MV-4-11 (cell line): ENCODE data around the gene MINPP1.

Experiments used
- DNase-seq: peaks from one replicate; lab custom pipeline; 2025; lab: John Stamatoyannopoulos, UW

Gene MINPP1

DNA sequence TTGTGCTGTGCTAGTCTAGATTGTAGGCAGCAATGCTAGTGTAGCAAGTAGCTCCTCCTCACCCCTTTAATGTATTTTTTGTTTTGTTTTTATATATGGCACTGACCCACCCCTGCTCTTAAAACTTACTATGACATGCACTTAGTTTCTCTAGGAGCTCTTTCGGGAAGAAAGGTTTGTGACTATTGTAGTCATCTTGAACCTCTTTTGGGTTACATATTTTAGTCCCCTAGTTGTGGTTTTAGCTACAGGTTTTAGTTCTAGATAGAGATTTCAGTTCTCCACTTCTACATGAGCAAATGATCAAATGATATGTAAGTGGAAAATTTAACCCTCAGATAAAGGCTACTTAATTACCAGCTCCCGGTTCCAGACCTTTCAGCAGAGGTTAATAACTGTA is 14.9 kb downstream of the MINPP1 start:
- DNase-seq: no peak

DNA sequence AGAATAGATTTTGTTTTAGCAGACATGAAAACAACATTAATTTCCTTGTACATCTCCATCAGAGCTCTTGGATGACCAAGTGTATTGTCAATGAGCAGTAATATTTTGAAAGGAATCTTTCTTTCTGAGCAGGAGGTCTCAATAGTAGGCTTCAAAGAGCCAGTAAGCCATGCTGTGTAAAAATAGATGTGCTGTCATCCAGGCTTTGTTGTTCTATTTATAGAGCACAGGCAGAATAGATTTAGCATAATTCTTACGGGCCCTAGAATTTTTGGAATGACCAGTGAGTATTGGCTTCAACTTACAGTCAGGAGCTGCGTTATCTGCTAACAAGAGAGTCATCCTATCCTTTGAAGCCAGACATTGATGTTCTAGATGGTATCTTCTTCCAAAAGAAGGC is 19.0 kb downstream of the MINPP1 start:
- no peak for DNase-seq

DNA sequence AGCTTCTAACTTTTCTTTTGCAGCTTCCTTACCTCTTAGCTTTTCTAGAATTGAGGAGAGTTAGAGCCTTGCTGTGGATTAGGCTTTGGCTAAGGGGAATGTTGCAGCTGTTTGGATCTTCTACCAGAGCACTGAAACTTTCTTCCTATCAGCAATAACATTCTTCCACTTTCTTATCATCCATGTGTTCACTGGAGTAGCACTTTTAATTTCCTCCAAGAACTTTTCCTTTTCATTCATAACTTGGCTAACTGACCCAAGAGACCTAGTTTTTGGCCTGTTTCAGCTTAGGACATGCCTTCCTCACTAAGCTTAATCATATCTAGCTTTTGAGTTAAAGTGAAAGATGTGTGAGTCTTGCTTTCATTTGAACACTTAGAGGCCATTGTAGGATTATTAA is 19.6 kb downstream of the MINPP1 start:
- DNase-seq: no peak

DNA sequence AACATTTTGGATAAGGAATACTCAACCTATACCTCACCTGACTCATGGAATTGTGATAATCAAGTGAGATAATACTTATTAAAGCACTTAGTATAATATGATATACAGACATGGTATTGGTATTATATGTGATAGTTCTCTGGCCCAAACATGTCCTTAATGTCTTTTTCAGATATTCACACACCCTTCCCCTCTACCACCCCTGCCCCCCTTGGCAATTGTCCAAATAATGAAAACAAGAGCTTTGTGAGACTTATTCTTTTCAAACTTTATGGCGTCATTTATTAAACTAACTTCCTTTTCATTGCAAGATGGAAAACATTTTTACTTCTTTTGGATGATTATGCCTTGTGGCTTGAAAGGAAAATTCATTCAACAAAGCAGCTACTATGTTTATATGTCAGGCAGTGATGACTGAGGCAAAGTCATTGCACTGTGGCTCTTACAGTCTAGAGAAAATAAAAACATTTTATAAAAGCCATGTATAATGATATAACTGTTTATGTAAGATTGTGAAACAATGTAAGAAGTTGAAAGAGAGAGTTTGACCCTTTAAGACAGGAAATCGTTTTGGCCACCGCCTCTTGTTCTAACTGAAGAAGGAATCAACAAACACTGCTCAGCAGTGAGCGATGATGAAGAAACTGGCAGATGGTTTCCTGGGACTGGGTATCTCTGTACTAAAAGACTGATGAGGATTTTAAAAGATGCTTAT is 27.4 kb downstream of the MINPP1 start:
- DNase-seq: peak; percentile 28

DNA sequence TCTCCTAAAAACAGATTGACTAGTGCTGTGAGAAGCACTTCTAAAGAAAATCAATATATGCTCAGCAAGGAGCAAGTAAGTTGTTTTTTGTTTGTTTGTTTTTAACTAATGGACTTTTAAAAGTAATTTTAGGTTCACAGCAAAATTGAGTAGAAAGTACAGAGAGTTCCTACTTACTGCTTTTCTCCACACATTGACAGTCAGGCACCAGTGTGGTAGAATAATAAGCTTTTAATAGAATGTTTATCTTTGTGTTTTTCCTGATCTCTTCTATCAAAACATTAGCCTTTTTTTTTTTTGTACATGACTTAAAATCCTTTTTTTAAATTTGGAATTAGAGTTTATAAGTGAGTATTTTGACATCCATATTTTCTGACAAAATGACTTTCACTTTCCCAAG is 28.0 kb downstream of the MINPP1 start:
- no peak for DNase-seq

DNA sequence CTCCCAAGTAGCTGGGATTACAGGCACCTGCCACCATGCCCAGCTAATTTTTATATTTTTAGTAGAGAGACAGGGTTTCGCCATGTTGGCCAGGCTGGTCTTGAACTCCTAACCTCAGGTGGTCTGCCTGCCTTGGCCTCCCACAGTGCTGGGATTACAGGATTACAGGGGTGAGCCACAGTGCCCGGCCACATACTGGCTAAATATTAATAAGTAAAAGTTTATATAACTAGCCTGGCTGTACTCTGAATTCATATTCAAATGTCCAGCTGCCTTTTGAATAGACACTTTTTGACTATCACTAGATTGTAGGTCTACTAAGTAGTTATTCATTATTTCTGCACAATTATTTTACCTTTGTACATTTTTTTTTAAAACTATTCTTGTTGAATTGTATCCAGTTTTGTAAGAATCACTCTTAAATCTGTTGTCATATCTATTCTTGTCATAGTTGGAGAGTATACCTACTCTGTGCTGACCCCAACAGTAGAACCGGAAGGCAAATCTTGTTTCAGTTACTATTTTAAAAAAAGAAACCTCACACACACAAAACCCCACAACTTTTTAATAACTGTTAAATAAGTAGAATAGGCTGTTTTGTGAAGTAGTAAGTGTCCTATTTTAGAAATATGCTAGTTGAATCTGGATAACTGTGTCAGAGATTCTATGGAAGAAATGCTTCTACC is 29.6 kb downstream of the MINPP1 start:
- DNase-seq: no peak

DNA sequence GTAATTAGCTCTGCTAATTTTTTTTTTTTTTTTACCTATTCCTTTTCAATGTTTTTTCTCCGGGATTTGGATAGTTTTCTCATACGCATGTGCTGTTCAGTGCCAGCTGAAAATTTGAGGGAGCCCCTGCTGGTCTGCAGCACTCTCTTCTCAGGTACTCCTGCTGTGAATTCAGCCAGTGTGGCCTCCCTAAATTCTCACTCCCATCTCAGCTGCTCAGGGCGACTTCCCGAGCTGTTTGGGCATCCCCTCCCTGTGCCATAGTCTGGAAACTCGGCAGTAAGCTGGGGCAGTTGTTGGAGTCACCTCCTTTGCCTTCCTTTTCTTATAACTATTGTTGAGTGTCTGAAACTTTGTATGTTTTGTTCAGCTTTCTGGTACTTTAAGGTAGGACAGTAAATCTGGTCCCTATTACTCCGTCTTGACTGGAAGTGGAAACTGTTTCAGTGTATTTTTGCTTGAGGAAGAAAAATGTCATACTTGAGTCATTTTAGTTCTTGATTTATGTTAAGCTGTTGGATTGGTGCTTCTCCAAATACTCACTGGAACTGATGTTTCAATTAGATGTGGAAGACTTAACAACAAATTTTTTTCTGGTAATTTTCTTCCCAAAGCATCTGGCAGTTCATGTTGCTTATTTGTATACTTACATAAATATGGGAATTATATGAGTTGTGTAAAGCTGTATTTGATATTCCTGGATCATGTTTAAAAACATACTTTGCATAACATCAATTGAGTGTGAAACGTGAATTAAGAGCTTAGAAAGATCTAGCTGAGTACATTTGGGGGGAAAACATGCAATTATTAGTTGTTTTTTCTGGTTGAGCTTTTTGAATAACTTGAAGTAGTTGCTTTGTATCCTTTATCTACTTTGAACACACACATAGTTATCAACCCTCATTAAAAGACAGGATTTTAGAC is 33.7 kb downstream of the MINPP1 start:
- DNase-seq: no peak

DNA sequence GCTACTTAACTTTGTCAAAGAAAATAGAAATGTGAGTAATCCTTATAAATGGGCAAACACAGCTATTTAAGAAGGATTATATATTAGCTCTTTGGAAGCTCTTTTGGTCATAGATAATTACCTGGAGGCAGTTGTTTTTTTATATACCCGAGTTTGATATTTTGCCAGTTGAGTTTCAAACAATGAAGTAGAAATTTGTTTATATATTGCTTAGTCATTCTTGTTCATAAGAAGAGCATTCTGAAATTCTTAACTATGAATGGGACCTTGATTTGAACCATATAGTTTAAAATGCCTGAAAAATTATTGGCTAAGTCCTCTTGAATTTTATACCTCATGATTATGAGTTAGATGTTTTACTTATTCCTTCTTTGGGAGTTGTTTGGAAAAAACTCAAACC is 36.4 kb downstream of the MINPP1 start:
- DNase-seq: no peak

DNA sequence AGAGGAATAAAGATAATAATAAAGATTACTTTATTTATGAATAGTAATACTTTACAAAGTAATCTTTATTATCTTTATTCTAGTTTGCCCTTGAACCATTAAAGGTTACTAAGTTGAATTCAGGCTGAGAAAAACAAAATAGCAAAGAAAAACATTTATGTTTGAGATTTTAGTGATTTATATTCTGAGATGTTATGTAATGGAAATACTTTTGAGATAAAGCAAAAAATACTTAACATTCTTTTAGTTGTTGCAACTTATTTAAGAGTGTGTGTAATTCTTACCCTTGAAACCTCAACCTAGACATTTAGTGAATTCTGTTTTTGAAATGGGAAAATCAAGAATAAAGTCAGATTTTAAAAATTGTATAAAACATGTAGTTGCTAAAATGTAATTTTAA is 40.0 kb downstream of the MINPP1 start:
- no peak for DNase-seq

DNA sequence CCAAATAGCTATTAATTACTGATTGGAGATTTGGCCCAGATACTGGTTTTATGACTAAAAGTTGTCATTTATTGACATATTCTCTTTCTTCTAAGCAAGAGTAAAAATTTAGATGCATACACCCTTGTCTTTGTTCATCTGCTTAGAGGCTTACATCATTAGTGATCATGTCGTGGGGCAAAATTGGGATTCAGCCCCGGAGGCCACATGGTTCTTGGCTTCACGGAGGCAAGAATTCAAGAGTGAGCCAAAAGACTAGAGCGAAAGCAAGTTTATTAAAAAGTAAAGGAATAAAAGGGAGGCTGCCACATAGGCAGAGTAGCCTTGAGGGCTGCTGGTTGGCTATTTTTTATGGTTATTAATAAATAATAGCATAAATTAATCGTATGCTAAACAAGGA is 41.1 kb downstream of the MINPP1 start:
- no peak for DNase-seq

DNA sequence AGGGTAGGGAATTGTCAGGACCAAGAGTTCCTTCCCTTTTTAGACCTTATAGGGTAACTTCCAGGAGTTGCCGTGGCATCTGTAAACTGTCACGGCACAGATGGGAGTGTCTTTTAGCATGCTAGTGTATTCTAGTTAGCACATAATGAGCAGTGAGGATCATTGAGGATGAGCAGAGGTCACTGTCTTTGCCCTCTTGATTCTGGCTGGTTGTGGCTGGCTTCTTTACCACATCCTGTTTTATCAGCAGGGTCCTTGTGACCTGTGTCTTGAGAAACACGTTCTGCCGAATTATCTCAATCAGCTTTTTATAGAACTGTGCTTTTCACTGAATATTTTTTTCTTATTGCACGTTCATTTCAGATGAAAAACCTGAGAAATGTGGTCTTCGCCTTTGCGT is 41.5 kb downstream of the MINPP1 start:
- peak; percentile 93 for DNase-seq

DNA sequence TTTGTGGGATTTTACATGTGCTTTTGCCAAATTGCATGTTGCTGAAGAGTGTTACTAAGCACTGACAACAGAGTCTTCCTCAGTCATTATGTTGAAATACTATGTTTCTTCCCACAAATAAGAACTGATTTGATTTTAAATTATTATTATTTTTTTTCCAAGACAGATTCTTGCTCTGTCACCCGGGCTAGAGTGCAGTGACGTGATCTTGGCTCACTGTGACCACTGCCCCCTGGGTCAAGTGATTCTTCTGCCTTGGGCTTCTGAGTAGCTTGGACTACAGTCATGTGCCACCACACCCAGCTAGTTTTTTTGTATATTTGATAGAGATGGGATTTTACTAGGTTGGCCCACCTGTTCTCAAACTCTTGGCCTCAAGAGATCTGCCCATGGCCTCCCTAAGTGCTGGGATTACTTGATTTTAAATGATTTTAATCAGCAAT is 42.3 kb downstream of the MINPP1 start:
- peak; percentile 4 for DNase-seq

DNA sequence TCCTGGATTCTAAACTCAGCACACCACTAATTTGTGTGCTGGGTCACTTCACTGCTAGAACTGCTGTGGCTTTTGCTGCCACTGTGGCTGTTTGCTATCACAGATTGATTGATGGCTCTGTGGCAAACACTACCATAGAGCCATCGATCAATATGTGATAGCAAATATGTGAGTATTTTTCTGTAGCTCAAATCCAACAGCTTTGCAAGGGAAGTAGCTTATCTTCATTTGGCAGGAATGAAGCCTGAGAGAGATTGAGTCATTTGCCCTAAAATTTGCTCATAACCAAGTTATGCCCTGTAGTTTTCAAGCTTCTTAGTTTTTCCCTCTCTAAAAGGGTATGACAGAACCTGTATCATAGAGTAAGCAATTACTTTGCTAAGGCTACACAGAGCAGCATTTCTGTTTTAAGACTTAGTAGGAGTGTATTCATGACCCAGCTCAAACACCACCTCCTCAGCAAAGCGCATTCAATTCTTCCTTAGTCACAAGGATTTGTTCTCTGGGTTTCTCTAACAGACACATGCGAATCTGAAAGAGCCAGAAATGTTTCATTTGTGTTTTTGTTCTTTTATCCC is 43.1 kb downstream of the MINPP1 start:
- DNase-seq: peak; percentile 26

DNA sequence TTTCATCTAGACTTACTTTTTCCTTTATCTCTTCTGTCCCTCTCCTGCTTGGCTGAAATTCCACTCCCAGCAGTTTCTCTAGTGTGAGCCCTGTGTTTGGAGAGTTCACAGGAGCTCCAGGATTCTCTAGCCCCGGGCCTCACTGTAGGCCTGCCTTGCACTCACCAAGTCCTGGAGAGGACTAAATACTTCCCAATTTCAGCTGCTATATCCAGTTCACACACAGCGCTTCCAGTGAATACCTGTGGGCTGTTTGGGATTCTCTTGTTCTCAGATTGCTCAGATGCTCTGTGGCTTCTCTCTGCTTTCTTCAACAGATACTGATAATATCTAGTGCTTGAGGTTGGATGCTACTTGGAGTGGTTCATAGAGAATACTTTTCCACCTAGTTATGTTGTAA is 46.0 kb downstream of the MINPP1 start:
- no peak for DNase-seq

DNA sequence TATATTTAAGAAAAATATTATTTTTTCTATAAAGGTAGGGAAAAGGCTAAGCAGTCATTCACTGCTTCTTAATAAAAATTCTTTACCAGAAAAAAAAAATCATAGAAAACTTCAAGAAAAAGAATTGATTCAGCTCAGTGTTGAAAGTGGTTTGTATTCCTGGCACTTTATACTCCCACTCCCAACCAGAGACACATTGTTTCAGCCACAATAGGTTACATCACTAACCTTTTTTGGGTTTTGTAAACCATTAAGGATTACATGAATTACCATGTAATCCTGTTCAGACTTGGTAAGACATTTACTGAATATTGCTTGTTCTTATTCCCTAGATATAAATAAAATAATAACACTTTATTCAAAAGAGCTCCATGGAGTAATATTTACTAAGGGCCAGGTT is 46.6 kb downstream of the MINPP1 start:
- peak; percentile 44 for DNase-seq

DNA sequence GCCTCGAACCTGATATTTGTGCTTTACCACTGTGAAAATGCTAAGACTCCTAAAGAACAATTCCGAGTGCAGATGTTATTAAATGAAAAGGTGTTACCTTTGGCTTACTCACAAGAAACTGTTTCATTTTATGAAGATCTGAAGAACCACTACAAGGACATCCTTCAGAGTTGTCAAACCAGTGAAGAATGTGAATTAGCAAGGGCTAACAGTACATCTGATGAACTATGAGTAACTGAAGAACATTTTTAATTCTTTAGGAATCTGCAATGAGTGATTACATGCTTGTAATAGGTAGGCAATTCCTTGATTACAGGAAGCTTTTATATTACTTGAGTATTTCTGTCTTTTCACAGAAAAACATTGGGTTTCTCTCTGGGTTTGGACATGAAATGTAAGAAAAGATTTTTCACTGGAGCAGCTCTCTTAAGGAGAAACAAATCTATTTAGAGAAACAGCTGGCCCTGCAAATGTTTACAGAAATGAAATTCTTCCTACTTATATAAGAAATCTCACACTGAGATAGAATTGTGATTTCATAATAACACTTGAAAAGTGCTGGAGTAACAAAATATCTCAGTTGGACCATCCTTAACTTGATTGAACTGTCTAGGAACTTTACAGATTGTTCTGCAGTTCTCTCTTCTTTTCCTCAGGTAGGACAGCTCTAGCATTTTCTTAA is 47.7 kb downstream of the MINPP1 start:
- no peak for DNase-seq

DNA sequence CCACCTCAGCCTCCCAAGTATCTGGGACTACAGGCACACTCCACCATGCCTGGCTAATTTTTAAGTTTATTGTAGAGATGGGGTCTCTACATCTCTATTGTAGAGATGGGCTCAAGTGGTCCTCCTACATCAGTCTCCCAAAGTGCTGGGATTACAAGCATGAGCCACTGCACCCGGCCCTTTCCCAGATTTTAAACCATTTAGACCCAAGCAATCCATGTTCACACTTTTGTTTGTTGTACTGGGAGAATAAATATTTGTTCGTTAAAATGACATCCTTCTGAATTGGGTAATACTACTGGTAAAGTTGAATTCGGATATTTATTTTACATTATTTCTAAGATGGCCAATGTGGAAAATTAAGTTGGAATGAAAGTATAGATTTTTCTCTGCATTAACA is 52.7 kb downstream of the MINPP1 start:
- DNase-seq: no peak

DNA sequence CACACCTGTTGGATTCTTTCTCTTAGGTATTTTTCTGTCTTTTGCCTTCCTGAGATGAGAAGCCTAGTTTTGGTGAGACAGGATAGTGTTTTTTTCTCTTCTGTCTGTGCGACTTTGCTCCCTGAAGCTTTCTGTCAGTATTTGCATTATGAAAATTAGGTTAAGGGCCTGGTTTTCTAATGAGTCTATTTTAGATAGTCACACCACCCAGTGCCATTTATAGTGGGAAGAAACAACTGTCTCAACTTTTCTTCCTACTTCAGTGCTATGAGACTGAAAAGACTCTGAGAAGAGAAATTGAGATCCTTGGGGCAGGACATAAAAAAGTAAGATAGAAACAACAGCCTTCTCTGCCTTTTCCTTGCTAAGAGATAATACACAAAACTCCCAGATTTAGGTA is 53.6 kb downstream of the MINPP1 start:
- no peak for DNase-seq

DNA sequence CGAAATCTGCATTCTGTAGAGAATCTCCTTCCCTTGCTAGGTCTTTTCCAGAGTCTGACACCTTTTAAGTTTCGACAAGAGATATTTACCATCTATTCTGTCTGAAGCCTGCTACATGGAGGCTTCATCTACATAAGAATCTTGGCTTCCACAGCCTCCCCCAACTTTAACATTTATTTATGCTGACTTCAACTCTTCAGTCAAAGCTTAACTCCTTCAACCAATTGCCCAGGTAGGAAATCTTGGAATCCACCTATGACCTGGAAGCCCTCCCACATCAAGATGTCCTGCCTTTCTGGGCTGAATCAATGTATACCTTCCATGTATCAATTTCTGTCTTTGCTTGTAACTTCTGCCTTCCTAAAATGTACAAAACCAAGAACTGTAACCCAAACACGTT is 54.7 kb downstream of the MINPP1 start:
- no peak for DNase-seq

DNA sequence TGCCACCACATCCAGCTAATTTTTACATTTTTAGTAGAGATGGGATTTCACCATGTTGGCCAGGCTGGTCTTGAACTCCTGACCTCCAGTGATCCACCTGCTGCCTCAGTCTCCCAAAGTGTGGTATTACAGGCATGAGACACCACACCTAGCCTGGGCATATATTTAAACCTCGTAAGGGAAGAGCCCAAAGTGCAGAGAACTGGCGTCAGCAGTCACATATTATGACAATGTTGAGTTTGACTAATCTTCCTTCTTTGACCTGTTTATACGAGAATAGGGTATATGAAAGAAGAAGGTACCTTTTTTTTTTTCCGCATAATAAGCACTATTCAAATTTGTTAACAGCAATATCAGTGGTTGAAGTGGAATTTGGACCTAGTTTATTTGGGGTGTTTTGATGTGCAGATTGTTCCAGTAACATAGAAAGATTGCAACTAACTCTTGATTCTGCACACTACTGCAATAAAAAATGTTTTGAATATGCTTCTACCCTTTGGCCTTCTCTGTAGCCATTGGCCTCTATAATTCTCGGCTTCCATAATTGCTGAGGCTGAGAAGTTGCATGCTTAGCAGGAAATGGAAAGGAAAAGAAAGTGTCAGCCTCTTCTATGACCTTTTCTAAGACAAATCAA is 55.9 kb downstream of the MINPP1 start:
- no peak for DNase-seq

DNA sequence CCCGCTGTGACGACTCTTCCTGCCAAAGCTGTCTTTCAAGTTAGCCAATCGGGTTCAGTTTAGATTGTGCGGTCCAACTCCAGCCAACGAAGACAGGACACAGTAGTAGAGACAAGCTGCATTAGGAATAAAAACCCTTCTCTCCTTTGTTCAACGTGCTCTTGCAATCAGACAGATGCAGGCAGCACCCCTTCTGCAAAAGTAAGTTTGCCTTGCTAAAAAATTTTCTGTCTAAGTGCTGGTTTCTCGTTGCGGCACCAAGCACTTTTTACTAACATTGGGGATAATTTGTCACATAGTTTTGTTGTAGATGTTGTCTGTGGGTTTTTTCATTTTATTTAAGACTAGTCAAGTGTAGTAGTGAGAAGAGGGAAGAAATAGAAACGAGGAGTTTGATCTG is 58.1 kb downstream of the MINPP1 start:
- DNase-seq: no peak
